OCI-LY7 (cell line): ENCODE results near the gene CABCOCO1.

Experiments
- EZH2phosphoT487 ChIP-seq: fragments of 200-600 bp; sonication (generic); IDR thresholded peaks from 2 replicates; pipeline ENCODE4 v1.6.1; 2018; ENCODE audit warnings: low read depth, borderline replicate concordance, mild to moderate bottlenecking, mixed run types, antibody characterized with exemption, low read length, moderate library complexity, mixed read lengths
- TF ChIP-seq, protein P1 (sequence below): fragments of 200-600 bp; sonication (generic); conservative IDR thresholded peaks from 2 replicates; pipeline ENCODE4 v1.5.1; 2014; ENCODE audit warnings: mild to moderate bottlenecking, antibody characterized with exemption, low read length, moderate library complexity, mixed read lengths

DNA sequence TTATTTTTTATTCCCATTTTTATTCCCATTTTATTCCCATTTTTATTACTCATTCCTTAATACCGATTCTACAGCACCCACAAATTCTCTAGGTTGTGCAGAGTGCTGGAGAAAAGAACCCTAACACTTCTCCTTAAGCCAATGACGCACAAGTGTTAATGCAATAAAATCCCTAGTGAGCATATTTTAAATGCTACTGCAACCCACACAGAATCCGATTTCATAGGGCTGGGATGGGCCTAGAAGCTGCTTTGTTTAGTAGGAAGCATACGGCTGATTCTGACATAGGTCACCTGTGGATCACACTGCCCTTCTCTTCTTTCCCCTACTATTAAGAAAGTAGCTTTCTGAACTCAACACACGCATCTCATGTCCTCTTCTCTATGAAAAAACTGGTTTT lies 45.1 kb upstream of the CABCOCO1 start:
- TF ChIP-seq, protein P1, sequence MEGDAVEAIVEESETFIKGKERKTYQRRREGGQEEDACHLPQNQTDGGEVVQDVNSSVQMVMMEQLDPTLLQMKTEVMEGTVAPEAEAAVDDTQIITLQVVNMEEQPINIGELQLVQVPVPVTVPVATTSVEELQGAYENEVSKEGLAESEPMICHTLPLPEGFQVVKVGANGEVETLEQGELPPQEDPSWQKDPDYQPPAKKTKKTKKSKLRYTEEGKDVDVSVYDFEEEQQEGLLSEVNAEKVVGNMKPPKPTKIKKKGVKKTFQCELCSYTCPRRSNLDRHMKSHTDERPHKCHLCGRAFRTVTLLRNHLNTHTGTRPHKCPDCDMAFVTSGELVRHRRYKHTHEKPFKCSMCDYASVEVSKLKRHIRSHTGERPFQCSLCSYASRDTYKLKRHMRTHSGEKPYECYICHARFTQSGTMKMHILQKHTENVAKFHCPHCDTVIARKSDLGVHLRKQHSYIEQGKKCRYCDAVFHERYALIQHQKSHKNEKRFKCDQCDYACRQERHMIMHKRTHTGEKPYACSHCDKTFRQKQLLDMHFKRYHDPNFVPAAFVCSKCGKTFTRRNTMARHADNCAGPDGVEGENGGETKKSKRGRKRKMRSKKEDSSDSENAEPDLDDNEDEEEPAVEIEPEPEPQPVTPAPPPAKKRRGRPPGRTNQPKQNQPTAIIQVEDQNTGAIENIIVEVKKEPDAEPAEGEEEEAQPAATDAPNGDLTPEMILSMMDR = no peak
- TF ChIP-seq EZH2phosphoT487 = no peak
